GM21515 (cell line): ENCODE measurements around the gene TAPT1.

Experiments used
- ATAC-seq: cut with Tn5 transposase; IDR thresholded peaks from one replicate; pipeline ENCODE4 v1.9.1; 2021; ENCODE audit not compliant: unreplicated experiment

TAPT1 gene

DNA sequence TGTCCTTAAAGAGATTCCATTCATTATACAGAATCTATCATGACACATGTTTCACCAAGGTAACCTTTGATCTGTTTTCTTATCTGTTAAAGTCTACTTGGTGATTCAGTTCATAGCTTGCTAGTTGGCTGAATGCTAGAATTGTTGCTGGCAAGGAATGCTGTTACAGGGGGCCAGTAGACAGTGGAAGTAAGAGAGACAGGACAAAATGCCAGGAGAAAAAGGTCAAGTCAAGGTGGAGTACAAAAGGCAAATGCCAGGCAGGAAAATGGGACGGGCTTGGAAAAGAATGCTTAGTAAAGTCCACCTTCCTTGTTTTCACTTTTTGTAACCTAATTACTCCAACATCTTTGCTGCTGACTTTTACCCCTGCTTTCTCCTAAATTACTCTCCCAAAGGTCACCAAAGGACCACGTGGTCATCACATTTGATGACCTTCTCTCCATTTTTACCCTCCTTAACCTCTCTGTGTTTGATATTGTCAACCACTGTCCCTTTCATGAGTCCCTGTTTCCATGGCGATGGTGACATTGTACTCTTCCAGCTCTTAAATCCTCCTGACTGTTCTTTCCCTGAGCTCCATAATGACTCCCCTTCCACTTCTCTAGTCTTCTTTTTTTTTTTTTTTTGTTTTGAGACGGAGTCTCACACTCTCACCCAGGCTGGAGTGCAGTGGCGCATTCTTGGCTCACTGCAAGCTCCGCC, 24.5 kb upstream of the TAPT1 start:
- no peak for ATAC-seq

DNA sequence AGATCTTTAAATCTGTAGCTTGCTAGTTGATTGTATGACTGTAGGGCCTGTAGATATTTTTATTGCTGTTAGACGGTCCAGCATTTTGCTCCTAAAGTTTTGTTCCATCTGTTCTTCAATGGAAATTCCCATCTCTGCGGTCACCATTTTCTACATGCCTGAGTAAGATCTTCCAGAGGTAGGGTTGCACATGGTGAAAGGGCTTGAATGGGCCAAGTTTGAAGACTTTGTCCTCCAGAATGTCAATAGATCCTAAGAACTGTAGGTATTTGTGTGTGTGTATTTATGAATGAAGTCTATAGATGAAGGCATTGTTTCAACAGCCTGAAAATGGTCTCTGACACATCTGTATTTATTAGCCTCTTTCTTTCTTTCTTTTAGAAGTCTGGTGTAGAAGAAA, 22.3 kb upstream of the TAPT1 start:
- no peak for ATAC-seq

DNA sequence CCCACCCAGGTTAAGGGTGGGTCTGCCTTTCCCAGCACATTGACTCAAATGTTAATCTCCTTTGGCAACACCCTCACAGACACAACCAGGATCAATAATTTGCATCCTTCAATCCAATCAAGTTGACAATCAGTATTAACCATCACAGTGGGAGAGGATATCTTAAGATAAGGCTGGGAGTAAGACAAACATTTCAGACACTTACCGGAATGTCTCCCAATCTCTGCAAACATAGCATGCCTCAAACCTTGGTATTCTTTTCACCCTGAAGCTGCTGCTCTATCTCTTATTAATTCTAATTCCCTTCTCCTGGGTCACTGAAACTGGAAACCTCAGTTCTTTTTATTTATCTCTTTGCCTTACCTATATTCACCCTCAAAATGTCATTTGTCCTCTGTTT, 19.0 kb upstream of the TAPT1 start:
- no peak for ATAC-seq

DNA sequence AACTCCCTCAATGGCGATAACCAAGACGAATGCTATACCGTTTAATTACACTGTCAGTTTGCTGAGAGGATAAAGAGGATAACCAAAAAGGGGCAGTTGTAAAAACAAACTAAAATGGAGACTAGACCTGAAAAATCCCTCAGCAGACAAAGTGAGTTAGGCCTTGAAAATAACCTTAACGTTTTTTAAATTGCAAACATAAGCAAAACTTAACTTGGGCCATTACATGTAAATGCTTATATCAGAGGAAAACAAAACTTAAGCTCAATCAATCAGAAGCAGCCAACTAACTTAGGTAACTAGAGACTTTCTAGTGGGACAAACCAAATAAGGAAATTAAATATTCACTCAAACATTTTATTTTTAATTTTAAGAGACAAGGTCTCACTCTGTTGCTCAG, 17.0 kb upstream of the TAPT1 start:
- ATAC-seq = no peak

DNA sequence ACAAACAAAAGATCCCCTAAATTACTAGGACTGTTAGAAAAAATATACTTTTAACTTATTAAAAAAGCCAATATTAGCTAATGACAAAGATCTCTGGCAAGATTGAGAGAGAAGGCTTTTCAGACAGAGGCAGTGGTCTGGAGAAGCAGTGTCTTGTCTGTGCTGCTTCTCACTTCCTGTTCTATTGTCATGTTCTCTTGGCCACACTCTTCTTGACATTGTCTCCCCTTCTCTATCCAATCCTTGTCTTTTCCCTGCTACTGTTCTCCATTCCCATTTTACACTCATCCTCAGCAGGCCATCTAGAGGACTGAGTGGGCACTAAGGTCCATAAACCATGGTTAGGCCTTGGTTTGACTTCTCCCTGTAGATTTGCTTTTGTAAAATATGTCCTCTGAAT, 14.0 kb upstream of the TAPT1 start:
- ATAC-seq = no peak

DNA sequence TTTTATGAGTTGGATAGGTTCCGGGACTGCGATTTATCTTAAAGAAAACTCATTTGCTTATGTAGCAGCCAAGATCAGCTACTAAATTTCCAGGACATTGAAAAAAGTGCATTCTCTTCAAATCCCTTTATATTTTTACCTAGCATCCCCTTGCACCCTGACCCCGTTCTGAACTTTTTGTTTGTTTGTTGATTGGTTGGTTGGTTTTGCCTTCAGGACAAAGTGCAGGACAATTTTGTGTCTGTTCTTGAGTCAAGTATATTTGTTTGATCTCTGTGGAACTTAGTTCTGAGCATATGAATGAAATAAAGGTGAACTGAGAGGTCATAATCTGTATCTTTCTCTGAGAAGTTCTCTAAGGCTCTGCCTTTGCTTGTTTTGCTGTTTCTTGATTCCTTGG, 12.8 kb upstream of the TAPT1 start:
- ATAC-seq = no peak

DNA sequence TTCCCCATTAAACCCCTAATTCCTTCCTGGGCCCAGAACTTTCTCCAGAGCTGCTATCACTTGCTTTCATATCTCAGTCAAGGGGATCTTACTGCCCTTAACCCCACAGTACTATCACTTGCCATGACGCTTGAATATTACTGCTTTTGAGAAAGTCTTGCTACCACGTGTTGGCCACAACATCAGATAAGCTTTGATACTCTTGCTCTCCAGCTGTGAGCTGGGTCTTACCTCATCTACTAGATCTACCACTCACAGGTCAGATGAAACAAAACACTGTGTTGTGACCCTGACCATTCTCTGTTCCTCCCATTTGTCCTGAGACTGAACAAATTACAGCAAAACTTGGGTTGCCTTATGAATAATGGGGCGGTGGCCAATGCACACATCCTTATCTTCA, 12.1 kb upstream of the TAPT1 start:
- no peak for ATAC-seq

DNA sequence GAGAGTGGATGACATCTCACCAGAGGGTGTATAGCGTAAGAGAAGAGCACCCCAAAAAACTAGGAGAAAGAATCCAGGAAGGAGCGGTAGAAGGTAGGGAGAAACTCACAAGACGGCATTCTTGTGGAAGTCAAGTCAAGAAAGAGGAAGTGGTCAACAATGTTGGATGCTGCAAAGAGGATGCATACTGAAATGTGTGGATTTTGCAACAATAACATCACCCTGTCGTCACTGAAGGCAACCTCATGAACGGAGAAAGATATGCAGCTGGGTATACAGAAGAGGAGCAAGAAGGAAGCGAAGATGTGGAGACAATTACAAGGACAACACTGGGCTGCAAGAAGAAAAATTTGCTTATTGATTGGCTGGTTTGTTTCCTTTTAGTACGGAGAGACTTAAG, 11.4 kb upstream of the TAPT1 start:
- no peak for ATAC-seq

DNA sequence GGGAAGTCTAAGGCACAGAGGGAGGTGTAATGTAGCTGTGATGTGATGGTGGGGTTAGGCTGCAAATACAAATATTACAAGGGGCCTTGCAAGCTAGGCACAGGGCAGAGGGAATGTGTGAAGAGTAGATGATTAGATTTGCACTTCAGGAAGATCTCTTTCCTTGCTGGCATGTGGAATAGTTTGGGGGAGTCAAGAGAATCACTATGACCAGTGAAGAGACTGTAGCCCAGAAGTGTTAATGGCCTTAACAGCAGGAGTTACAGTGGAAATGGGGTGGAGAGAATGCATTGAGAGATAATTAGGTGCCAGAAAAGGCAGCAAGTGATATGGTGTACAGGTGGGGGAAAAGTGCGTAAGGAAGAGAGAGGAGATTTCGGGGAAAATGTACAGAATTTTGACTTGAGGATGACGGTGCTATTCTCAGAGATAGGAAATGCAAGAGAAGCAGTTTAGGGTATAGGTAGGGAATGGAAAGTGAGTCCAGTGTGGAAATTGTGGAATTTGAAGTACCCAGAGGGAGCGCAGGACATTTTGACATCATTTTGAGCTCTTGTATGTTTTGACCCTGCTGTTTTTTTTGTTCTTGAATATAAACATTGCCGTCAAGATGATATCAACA, 10.2 kb upstream of the TAPT1 start:
- ATAC-seq = no peak

DNA sequence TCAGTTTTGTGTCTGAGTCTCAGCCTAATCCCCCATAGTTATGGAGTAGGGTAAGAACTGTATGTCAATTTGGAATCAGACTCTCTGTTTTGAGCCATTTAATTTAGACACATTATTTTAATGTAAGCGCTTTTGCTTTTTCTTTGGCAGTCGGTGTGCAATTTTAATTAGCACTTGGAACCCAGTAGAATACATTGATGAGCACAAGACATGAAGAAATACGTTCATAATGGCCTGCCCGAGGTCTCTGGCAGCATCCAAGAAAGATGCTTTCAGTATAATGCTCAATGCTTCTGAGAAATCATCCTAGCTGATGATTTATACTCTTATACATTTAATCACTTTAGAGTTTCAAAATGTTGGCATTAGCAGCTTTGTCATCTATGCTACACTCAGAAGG, 8.9 kb upstream of the TAPT1 start:
- no peak for ATAC-seq

DNA sequence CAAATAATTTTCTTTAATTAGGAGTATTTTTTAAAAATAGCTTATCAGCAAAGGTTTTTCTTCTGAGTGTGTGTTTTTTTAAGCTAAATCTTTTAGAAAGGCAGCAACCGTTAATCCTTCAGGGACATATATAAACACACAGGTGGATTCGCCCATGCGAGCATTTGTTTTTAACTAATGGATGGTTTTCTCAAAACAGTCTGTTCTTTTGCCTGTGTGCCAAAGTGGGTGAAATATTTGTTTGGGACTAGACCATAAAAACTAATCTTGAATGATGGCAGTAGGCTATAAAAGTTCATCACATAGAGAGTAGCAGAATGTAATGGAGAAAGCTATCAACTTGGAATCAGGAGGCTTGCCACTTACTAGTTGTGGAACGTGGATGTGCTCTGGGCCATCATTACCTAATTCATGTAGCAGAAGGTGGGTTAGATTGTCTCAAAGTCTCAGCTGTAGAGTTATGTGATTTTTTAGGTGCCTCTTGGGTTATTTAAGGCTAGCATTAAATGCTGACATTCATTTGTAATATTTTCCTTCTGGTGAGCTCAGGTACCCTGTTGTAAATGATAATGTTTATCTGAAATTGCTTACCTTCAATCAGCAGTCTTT, 7.4 kb upstream of the TAPT1 start:
- ATAC-seq = no peak

DNA sequence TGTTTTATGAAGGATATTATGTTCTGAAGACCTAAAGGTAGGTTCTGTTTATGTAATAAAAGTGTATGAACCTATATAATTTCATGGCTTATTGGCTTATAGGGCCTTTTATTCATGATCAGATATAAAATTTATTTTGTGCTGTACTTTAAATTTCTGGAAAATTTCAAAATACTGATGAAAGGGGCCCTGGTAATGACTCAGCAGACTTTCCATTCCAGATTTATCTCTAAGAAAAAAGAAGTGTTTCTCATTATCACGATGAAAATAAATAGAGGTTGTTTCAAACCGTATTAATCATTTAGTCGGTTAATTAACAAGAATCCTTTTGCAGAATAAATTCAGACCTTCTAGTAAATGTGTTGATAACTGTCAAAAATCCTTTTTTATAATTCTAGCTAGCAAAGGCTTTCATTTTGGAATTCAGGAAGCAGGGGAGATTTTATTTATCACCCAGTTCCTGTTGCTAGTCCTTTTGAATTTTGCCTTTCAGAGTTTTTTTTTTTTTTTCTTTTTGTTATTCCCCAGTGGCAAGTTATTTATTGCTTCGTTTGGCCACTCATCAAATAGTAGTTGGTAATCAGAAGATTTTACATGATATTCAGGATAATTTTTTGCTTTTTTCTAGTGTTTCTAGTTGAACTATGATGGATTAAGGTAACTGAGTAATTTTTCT, 5.4 kb upstream of the TAPT1 start:
- ATAC-seq = no peak

DNA sequence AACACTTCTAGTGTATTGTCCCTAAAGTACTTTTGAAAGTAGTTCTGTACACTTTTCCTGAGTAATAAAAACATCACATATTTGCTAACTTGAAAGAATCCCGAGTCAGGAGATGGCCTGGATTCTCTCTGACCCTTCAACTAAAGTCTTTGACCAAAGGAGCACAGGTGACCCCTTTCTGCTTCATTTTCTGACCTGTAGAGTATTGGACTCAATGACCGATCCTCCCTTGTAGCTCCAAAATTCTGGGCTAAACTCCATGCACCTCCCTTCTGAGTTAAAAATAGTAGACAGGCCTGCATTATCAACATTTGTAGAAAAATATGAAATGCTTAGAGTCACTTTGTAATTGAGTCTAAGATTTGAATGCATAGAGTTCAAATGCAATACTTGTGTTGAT, 4.0 kb upstream of the TAPT1 start:
- no peak for ATAC-seq

DNA sequence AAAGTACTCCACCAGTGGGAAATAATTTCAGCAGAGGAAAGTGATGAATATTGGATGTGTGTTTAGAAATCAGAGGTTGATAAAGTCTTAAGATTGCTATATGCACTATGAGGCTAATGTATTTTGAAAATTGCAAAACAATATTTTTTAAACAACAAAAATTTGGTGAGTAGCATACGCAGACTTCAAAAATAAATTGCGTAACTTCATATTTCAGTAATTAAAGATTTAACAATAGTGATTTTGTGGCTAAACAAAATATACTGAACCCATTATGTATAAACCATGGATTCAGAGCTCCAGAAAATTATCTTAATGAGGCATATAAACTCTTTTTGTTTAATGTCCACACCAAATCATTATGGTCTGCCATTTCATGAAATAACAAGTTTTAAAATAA, 3.3 kb upstream of the TAPT1 start:
- ATAC-seq = no peak

DNA sequence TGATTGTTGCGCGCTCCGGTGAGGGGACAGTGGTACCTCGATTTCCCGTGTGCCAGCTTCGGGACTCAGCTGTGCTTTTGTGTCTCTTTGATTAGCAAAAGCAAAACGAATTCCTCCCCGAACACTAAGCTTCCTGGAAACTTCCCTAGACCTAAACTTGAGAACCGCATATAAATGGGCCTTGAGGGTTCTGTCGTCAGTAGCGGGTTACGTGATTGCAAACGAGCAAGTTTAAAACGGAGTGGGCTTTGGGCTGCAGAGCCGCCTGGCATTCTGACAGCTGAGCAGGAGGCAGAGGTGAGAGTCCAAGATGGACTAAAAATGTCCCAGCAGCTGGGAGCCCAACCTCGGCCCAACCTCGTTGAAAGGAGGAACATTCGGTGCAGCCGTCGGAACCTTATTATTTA, 1.2 kb upstream of the TAPT1 start:
- peak; percentile 0 for ATAC-seq

DNA sequence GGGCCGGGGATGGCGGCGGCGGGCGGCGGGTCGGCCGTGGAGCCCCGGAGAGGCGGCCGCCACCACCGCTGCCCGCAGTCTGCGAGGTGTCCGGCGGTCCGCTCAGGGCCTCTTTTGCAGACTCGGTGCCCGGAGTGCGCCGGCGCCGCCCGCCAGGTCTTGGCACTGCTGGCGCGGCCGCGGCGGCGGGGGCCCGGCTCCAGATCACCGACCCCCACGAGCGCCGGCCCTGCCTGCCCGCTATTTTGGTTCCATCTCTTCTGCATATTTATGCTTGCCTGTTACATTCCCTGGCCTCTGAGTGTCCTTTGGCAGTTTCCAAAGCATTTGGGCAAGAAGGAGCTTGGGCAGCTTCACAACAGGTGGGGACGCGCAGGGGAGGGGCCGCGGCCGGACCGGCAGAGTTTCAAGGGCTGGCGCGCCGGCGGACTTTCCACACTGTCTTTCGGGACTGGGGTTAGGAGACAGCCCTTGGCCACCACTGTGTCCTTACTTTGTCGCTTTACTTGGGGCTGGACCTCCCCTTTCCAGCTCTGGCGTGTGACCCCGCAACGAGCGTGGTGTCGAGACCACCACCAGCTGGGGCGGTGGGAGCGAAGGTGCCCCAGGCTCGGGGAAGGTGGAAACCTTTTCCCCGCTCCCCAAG, 668 bp upstream of the TAPT1 start:
- ATAC-seq = peak; percentile 44

DNA sequence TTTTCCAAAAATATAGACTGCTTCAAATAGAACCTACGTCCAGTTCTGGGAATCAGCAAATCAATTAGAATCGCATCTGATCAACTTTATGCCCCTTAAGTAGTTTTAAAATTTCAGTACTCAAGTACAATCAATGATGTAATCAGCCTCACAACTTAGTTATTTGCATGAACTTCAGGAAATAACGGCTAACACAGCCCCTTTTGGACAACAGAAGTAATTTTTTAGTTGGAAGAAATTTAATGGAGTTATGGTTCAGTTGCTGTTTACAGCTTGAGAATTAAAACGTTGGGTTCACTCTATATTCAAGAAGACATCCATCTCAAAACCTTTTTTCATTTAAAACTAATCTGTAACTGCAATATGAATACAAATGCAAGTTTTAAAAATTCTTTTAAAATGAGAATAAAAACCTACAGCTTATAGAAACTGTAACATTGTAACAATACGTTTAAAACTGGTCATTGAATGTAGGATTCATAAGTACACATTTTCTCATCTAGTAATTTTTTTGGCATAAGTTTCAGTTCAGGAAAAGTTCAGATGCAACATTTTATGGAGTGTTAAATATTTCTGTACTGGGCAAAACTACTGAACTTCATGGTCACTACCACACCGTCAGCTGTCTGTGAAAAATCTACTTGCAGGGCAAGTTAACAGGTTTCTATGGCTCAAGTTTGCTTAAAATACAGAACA, 956 bp downstream of the TAPT1 start:
- no peak for ATAC-seq

DNA sequence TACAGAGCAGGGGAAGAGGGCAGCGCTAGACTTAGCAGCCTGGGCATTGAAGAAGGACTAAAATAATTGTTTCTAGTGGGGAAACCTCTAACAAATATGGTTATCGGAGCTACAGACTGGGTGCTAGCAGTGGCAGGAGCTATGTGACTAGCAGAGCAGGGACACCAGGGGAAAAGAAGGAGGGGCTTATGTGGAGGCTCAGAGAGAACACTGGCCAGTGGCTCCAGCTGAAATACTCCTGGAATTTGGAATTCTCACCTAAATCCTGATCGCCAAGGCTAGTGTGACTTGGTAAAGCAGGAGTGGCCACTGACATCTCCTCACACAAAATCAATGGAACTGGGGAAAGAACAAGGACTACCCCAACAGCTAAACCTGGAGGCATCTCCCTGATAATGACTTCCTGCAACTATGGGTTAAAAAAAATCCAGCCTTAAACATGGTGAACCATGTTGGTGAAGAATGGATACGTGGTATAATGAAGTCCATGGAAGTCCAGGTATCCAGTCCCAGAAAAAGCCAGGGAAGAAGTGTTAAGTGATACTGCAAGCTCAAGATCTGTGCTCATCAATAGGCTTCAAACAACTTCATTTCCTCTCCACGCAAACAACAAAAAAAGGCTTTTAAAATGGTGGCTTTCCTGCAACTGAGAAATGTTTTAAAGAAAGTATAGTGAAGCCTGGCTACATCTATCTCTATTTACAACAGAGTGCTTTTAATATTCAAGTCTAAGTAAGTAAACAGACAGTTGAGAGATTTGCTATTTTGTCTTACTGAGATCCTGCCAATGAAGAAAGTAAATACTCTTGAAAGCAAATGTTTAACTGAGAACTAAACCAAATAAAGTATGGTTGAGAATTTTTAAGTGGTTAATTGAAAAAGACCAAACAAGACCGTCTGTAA, 1.8 kb downstream of the TAPT1 start:
- no peak for ATAC-seq

DNA sequence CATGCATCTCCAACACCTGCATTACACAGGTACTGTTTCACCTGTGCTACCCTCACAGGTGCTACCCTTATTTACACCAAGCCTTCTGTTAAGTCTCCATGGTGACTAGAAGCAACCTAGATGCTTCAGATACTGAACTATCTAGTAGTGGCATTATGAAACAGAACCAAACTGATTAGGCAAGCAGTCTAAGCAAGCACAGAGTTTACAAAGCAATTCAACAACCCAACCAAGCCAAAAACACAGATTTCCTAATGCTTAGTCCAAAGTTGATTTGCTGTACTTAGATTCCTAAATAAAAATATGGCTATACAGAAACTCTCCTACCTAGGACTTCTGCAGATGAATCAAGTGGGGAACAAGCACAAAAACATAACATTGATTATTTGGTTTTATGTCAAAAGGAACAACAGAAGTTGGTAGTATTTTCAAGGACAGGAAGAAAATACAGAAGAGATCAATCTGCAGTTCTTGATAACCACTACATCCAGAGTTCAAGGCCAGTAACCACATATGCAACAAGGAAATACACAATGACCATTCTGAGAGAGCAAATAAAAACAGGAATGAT, 3.2 kb downstream of the TAPT1 start:
- ATAC-seq = no peak

DNA sequence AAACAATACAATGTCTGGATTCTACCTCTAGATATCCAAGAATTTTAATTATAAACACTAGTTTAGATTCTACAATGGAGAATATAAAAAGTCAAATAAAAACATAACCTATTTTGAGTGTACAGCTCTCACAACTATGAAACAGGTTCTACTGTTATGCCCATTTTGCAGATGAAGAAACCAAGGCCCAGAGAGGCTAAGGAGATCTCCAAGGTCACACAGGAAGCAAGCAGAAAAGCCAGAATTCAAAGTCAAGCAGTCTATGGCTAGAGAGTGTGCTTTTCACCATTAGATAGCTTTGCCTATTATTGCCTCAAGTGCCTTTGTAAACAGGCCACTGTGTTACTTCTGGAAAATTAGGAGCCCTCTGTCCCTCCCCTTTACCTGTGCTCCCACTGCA, 7.3 kb downstream of the TAPT1 start:
- ATAC-seq = no peak
